HCT116 (cell line): Measurements from ENCODE around the gene VSIG4. TPM values are rescaled to one million over a fixed set of nuclear protein-coding genes. Genes with fewer than 3 reads are reported as not detected.

Experiments used
- ATAC-seq: fragments of 200-7000 bp; cut with Tn5 transposase; 2 replicates; pipeline ENCODE4 v1.9.1; 2020; ENCODE audit warnings: mild to moderate bottlenecking, moderate library complexity
- BruUV-seq: library from RNA; stranded (reverse); fragments of 400-500 nt; replicated peaks from 2 replicates; lab custom pipeline; 2021; lab: Mats Ljungman, UMichigan
- CTCF ChIA-PET: fragments of 300-600 bp; sonication (Branson Sonifier 250); formaldehyde crosslinking; loops from one replicate; lab custom pipeline; 2021; ENCODE audit warnings: antibody characterized with exemption; lab: Charles Lee
- POLR2A ChIA-PET: fragments of 300-600, 350-600 bp; sonication (Branson Sonifier 250); formaldehyde crosslinking; loops from one replicate; lab custom pipeline; 2021; ENCODE audit warnings: antibody characterized with exemption; lab: Charles Lee
- RAD21 ChIA-PET, 2 experiments: fragments of 300-600 bp; sonication (Branson Sonifier 250); formaldehyde crosslinking; loops; one replicate each; lab custom pipeline; 2023; ENCODE audit warnings: low total read pairs in 2 of 2; ENCODE audit not compliant: uncharacterized antibody in 2 of 2, unreplicated experiment in 2 of 2, low non-redundant PET in 1 of 2; lab: Charles Lee
- DNase-seq: peaks from one replicate; pipeline ENCODE4 v3.0.0-alpha.2; 2010; ENCODE audit warnings: low read depth, low spot score
- H2AFZ ChIP-seq: fragments of 200-600 bp; shearing (Covaris generic), sonication (generic); 2 replicates; pipeline ENCODE4 v1.6.1; 2017; ENCODE audit warnings: low read depth, mixed run types, mixed read lengths, antibody characterized with exemption, low read length; ENCODE audit not compliant: poor library complexity, severe bottlenecking
- H3K27ac ChIP-seq: 2 replicates; pipeline ENCODE4 v1.5.1; 2012; ENCODE audit warnings: low read depth, low read length
- H3K27me3 ChIP-seq: fragments of 200-600 bp; sonication (generic); 2 replicates; pipeline ENCODE4 v1.6.1; 2016; ENCODE audit warnings: mixed run types, low read length, mixed read lengths; ENCODE audit not compliant: insufficient read depth
- H3K36me3 ChIP-seq, 2 experiments: fragments of 200-500 bp in 1 of 2; fragments of 200-600 bp in 1 of 2; sonication (Bioruptor generic) in 1 of 2; sonication (generic) in 1 of 2; 2 replicates each; pipeline versions ENCODE4 v1.5.1 to v1.6.1; 2014 to 2016; ENCODE audit warnings: low read length in 2 of 2, inconsistent platforms in 1 of 2, mixed read lengths in 1 of 2, mixed run types in 1 of 2; ENCODE audit not compliant: insufficient read depth in 2 of 2, control insufficient read depth in 1 of 2
- H3K4me1 ChIP-seq, 2 experiments: fragments of 200-600 bp in 1 of 2; sonication (generic) in 1 of 2; 2 replicates each; pipeline versions ENCODE4 v1.5.1 to v1.6.1; 2012 to 2017; ENCODE audit warnings: low read length in 2 of 2, inconsistent platforms in 1 of 2, mild to moderate bottlenecking in 1 of 2, mixed read lengths in 1 of 2, mixed run types in 1 of 2, moderate library complexity in 1 of 2; ENCODE audit not compliant: insufficient read depth in 2 of 2, control insufficient read depth in 1 of 2
- H3K4me2 ChIP-seq: fragments of 200-600 bp; sonication (generic); 2 replicates; pipeline ENCODE4 v1.6.1; 2017; ENCODE audit warnings: mixed run types, low read length, mixed read lengths
- H3K4me3 ChIP-seq, 2 experiments: fragments of 200-600 bp in 1 of 2; sonication (generic) in 1 of 2; replicated peaks in 1 of 2; 2 replicates each; pipeline ENCODE4 v1.5.1; 2011 to 2016; ENCODE audit warnings: low read length in 2 of 2, control low read depth in 1 of 2, low read depth in 1 of 2, mild to moderate bottlenecking in 1 of 2, mixed read lengths in 1 of 2, mixed run types in 1 of 2
- H3K79me2 ChIP-seq: fragments of 200-600 bp; sonication (generic); 2 replicates; pipeline ENCODE4 v1.6.1; 2017; ENCODE audit warnings: mild to moderate bottlenecking, mixed run types, low read length, moderate library complexity, mixed read lengths; ENCODE audit not compliant: insufficient read depth
- H3K9ac ChIP-seq: fragments of 200-600 bp; sonication (generic); 2 replicates; pipeline ENCODE4 v1.6.1; 2016; ENCODE audit warnings: low read length, mixed read lengths
- H3K9me2 ChIP-seq: fragments of 200-600 bp; sonication (generic), shearing (Covaris generic); 2 replicates; pipeline ENCODE4 v1.6.1; 2017; ENCODE audit warnings: mixed run types, mild to moderate bottlenecking, moderate library complexity; ENCODE audit not compliant: insufficient read depth
- H3K9me3 ChIP-seq, 2 experiments: fragments of 200-500 bp in 1 of 2; fragments of 200-600 bp in 1 of 2; sonication (Bioruptor generic) in 1 of 2; sonication (generic) in 1 of 2; 2 replicates each; pipeline ENCODE4 v1.6.1; 2014 to 2017; ENCODE audit warnings: low read length in 2 of 2, mixed read lengths in 2 of 2, inconsistent platforms in 1 of 2, low read depth in 1 of 2, mild to moderate bottlenecking in 1 of 2, mixed run types in 1 of 2, moderate library complexity in 1 of 2; ENCODE audit not compliant: control insufficient read depth in 1 of 2, insufficient read depth in 1 of 2
- H4K20me1 ChIP-seq: fragments of 200-600 bp; sonication (generic), shearing (Covaris generic); 2 replicates; pipeline ENCODE4 v1.6.1; 2017; ENCODE audit warnings: mixed run types, mild to moderate bottlenecking, moderate library complexity; ENCODE audit not compliant: insufficient read depth
- CBX3 ChIP-seq: IDR thresholded peaks from 2 replicates; pipeline ENCODE4 v1.6.1; 2012; ENCODE audit warnings: low read depth
- CEBPB ChIP-seq: IDR thresholded peaks from 2 replicates; pipeline ENCODE4 v1.6.1; 2012; ENCODE audit warnings: low read depth
- EGR1 ChIP-seq: IDR thresholded peaks from 2 replicates; pipeline ENCODE4 v1.6.1; 2012; ENCODE audit warnings: low read depth
- EZH2 ChIP-seq: fragments of 200-600 bp; sonication (generic); IDR thresholded peaks from 2 replicates; pipeline ENCODE4 v1.6.1; 2017; ENCODE audit warnings: antibody characterized with exemption, mixed run types
- EZH2phosphoT487 ChIP-seq: fragments of 200-600 bp; IDR thresholded peaks from 2 replicates; pipeline ENCODE4 v1.6.1; 2018; ENCODE audit warnings: antibody characterized with exemption, borderline replicate concordance
- FOSL1 ChIP-seq: IDR thresholded peaks from 2 replicates; pipeline ENCODE4 v1.6.1; 2012; ENCODE audit warnings: low read depth
- JUND ChIP-seq: IDR thresholded peaks from 2 replicates; pipeline ENCODE4 v1.6.1; 2012
- RAD21 ChIP-seq: IDR thresholded peaks from 2 replicates; pipeline ENCODE4 v1.6.1; 2012; ENCODE audit warnings: low read depth, mild to moderate bottlenecking
- SIN3A ChIP-seq: IDR thresholded peaks from 2 replicates; pipeline ENCODE4 v1.6.1; 2012; ENCODE audit warnings: low read depth
- SP1 ChIP-seq: IDR thresholded peaks from 2 replicates; pipeline ENCODE4 v1.6.1; 2012; ENCODE audit warnings: low read depth
- TCF7L2 ChIP-seq: IDR thresholded peaks from 2 replicates; pipeline ENCODE4 v1.7.0; 2011; ENCODE audit warnings: borderline replicate concordance, inconsistent platforms; ENCODE audit not compliant: insufficient read depth, insufficient read length; ENCODE audit errors: extremely low read depth
- YY1 ChIP-seq: IDR thresholded peaks from 2 replicates; pipeline ENCODE4 v1.6.1; 2011; ENCODE audit warnings: low read length, low read depth, moderate library complexity, mild to moderate bottlenecking; ENCODE audit not compliant: insufficient replicate concordance; ENCODE audit errors: extremely low read depth
- ZFX ChIP-seq: fragments of 450-650 bp; IDR thresholded peaks from 2 replicates; pipeline ENCODE4 v1.6.1; 2017
- intact Hi-C: fragments of 100-400 bp; cut with micrococcal nuclease; formaldehyde crosslinking; loops from 2 replicates; pipeline ENCODE4 v1.10.0; 2022
- total RNA-seq: library from RNA; stranded (reverse); gene quantifications from one replicate; pipeline ENCODE4 v1.2.1, GENCODE V29; 2021; ENCODE audit not compliant: unreplicated experiment
- TF ChIP-seq, protein P1 (sequence below): IDR thresholded peaks from 2 replicates; pipeline ENCODE4 v1.6.1; 2012
- TF ChIP-seq, protein P2 (sequence below): IDR thresholded peaks from 2 replicates; pipeline ENCODE4 v1.6.1; 2012
- TF ChIP-seq, protein P3 (sequence below): IDR thresholded peaks from 2 replicates; pipeline ENCODE4 v1.6.1; 2011; ENCODE audit warnings: mild to moderate bottlenecking, low read length, moderate library complexity; ENCODE audit not compliant: insufficient replicate concordance; ENCODE audit errors: extremely low read depth
- TF ChIP-seq, protein P4 (sequence below), 3 experiments: fragments of 200-600 bp in 1 of 3; sonication (generic) in 1 of 3; IDR thresholded peaks in 2 of 3; conservative IDR thresholded peaks in 1 of 3; 2 replicates each; pipeline ENCODE4 v1.5.1; 2012 to 2017; ENCODE audit warnings: low read depth in 2 of 3, low read length in 2 of 3, antibody characterized with exemption in 1 of 3, borderline replicate concordance in 1 of 3, control low read depth in 1 of 3, mild to moderate bottlenecking in 1 of 3, mixed read lengths in 1 of 3, mixed run types in 1 of 3, moderate library complexity in 1 of 3; ENCODE audit not compliant: insufficient read depth in 1 of 3
- TF ChIP-seq, protein P5 (sequence below): IDR thresholded peaks from 2 replicates; pipeline ENCODE4 v1.6.1; 2012; ENCODE audit warnings: low read depth

Gene VSIG4
- total RNA-seq, 1 experiment from 2014 or later, result 0.59 TPM

DNA sequence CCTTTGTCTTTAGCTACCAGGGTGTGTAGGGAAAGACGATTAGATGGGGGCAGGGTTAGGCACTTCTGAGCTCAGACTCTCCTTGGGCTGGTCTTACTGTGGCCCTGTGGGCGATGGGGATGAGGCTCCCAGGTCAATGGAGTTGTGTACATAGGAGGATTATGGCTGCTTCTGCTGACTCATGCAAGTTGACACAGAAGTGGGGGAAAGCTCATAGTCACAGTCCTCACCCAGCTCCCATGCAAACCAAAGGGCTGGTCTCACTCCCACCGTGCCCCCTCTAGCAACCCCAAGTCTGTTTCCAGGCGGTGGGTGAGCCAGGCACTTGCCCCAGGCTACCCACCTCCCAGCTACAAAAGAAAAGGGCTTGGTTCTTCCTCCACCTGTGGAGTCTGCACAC lies 24.4 kb upstream of the VSIG4 start:
- H3K27ac ChIP-seq, result no peak overlapping the region
- ChIA-PET POLR2A (no interaction called here), RAD21 (no interaction called here), CTCF (no interaction called here)
- H3K4me2 ChIP-seq, result no peak overlapping the region
- no peaks in the 10 kb centered on the region for H3K9me2 ChIP-seq
- intact Hi-C loops, result no loop called here
- H3K4me1 ChIP-seq, result no peaks in the 10 kb centered on the region
- H2AFZ ChIP-seq, result no peak overlapping the region
- no peak overlapping the region for H3K9ac ChIP-seq
- DNase-seq (no peak), ATAC-seq (no peak)
- H4K20me1 ChIP-seq, result no peaks in the 10 kb centered on the region
- BruUV-seq, result no TSS peak
- no peaks in the 10 kb centered on the region for H3K79me2 ChIP-seq
- no peak overlapping the region for H3K4me3 ChIP-seq
- H3K27me3 ChIP-seq, result no peaks in the 10 kb centered on the region
- H3K9me3 ChIP-seq, result no peaks in the 10 kb centered on the region
- H3K36me3 ChIP-seq, result no peaks in the 10 kb centered on the region
- TF ChIP-seq, protein P1, sequence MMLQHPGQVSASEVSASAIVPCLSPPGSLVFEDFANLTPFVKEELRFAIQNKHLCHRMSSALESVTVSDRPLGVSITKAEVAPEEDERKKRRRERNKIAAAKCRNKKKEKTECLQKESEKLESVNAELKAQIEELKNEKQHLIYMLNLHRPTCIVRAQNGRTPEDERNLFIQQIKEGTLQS, result no peak
- TF ChIP-seq EZH2phosphoT487 (no peak), CEBPB (no peak), EZH2 (no peak), TCF7L2 (no peak), JUND (no peak), ZFX (no peak), CBX3 (no peak), EGR1 (no peak), SIN3A (no peak), FOSL1 (no peak), RAD21 (no peak), YY1 (no peak), SP1 (no peak)
- TF ChIP-seq, protein P2, sequence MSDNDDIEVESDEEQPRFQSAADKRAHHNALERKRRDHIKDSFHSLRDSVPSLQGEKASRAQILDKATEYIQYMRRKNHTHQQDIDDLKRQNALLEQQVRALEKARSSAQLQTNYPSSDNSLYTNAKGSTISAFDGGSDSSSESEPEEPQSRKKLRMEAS, result no peak
- TF ChIP-seq, protein P3, sequence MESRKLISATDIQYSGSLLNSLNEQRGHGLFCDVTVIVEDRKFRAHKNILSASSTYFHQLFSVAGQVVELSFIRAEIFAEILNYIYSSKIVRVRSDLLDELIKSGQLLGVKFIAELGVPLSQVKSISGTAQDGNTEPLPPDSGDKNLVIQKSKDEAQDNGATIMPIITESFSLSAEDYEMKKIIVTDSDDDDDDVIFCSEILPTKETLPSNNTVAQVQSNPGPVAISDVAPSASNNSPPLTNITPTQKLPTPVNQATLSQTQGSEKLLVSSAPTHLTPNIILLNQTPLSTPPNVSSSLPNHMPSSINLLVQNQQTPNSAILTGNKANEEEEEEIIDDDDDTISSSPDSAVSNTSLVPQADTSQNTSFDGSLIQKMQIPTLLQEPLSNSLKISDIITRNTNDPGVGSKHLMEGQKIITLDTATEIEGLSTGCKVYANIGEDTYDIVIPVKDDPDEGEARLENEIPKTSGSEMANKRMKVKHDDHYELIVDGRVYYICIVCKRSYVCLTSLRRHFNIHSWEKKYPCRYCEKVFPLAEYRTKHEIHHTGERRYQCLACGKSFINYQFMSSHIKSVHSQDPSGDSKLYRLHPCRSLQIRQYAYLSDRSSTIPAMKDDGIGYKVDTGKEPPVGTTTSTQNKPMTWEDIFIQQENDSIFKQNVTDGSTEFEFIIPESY, result no peak
- TF ChIP-seq, protein P4, sequence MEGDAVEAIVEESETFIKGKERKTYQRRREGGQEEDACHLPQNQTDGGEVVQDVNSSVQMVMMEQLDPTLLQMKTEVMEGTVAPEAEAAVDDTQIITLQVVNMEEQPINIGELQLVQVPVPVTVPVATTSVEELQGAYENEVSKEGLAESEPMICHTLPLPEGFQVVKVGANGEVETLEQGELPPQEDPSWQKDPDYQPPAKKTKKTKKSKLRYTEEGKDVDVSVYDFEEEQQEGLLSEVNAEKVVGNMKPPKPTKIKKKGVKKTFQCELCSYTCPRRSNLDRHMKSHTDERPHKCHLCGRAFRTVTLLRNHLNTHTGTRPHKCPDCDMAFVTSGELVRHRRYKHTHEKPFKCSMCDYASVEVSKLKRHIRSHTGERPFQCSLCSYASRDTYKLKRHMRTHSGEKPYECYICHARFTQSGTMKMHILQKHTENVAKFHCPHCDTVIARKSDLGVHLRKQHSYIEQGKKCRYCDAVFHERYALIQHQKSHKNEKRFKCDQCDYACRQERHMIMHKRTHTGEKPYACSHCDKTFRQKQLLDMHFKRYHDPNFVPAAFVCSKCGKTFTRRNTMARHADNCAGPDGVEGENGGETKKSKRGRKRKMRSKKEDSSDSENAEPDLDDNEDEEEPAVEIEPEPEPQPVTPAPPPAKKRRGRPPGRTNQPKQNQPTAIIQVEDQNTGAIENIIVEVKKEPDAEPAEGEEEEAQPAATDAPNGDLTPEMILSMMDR (IDR thresholded peaks at IDR 0.05 in 2 of 3, conservative IDR thresholded peaks at IDR 0.05 in 1 of 3; ENCODE audit: borderline replicate concordance in 1 of 3, insufficient read depth in 1 of 3, low read depth in 2 of 3, low read length in 2 of 3), result no peak
- TF ChIP-seq, protein P5, sequence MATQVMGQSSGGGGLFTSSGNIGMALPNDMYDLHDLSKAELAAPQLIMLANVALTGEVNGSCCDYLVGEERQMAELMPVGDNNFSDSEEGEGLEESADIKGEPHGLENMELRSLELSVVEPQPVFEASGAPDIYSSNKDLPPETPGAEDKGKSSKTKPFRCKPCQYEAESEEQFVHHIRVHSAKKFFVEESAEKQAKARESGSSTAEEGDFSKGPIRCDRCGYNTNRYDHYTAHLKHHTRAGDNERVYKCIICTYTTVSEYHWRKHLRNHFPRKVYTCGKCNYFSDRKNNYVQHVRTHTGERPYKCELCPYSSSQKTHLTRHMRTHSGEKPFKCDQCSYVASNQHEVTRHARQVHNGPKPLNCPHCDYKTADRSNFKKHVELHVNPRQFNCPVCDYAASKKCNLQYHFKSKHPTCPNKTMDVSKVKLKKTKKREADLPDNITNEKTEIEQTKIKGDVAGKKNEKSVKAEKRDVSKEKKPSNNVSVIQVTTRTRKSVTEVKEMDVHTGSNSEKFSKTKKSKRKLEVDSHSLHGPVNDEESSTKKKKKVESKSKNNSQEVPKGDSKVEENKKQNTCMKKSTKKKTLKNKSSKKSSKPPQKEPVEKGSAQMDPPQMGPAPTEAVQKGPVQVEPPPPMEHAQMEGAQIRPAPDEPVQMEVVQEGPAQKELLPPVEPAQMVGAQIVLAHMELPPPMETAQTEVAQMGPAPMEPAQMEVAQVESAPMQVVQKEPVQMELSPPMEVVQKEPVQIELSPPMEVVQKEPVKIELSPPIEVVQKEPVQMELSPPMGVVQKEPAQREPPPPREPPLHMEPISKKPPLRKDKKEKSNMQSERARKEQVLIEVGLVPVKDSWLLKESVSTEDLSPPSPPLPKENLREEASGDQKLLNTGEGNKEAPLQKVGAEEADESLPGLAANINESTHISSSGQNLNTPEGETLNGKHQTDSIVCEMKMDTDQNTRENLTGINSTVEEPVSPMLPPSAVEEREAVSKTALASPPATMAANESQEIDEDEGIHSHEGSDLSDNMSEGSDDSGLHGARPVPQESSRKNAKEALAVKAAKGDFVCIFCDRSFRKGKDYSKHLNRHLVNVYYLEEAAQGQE, result no peak
